Stomach (tissue), 4 donors: Measurements from ENCODE around the gene CEP192.
"Not testable (repeated sequence)": the region's sequence is repeated elsewhere in the genome, so short reads cannot be mapped to it uniquely, and the experiment has no call there.

Source experiments
- CTCF ChIP-seq, 7 experiments: fragments of 450-650 bp in 4 of 7; fragments of 200-600 bp in 3 of 7; sonication (generic) in 3 of 7; IDR thresholded peaks; one replicate each; pipeline ENCODE4 v1.5.1; 2016 to 2019; ENCODE audit warnings: antibody characterized with exemption in 7 of 7, control low read depth in 2 of 7, mild to moderate bottlenecking in 1 of 7
- POLR2A ChIP-seq, 4 donors: fragments of 450-650 bp; IDR thresholded peaks; one replicate each; pipeline ENCODE4 v1.6.1; 2016; ENCODE audit warnings: antibody characterized with exemption in 4 of 4, control low read depth in 2 of 4, mild to moderate bottlenecking in 1 of 4, moderate library complexity in 1 of 4

- TF ChIP-seq CTCF, POLR2A (IDR thresholded peaks at IDR 0.05): not testable (repeated sequence)
These were observed 11.1 kb upstream of the CEP192 start for GRCh38 chr18:12980065-12980464.
